Peyer's patch (tissue), 4 donors: Measurements from ENCODE around the gene TSPAN18. TPM values are rescaled to one million over a fixed set of nuclear protein-coding genes. Genes with fewer than 3 reads are reported as not detected.

ENCODE experiments used
- DNase-seq, 3 donors: peaks; one replicate each; pipeline ENCODE4 v3.0.0-alpha.2; 2017 to 2019
- H3K27ac ChIP-seq, 4 donors: fragments of 200-600 bp; sonication (generic); one replicate each; pipeline ENCODE4 v1.5.1; 2016 to 2019
- H3K27me3 ChIP-seq, 2 donors: fragments of 200-600 bp; sonication (generic); one replicate each; pipeline ENCODE4 v1.5.1; 2019
- H3K36me3 ChIP-seq, 3 donors: fragments of 200-600 bp; sonication (generic); one replicate each; pipeline ENCODE4 v1.5.1; 2016 to 2019
- H3K4me1 ChIP-seq, 4 donors: fragments of 200-600 bp; sonication (generic); one replicate each; pipeline ENCODE4 v1.5.1; 2016 to 2019
- H3K4me3 ChIP-seq, 4 donors: fragments of 200-600 bp; sonication (generic); 1 replicate in 3 of 4; 2 replicates in 1 of 4; pipeline ENCODE4 v1.5.1; 2016 to 2019; ENCODE audit warnings: mild to moderate bottlenecking in 1 of 4
- H3K9me3 ChIP-seq, 4 donors: fragments of 200-600 bp; sonication (generic); one replicate each; pipeline ENCODE4 v1.5.1; 2016 to 2019; ENCODE audit warnings: mild to moderate bottlenecking in 1 of 4
- CTCF ChIP-seq, 6 experiments: fragments of 450-650 bp in 4 of 6; fragments of 200-600 bp in 2 of 6; sonication (generic) in 1 of 6; IDR thresholded peaks; one replicate each; pipeline ENCODE4 v1.5.1; 2017 to 2019; ENCODE audit warnings: antibody characterized with exemption in 6 of 6, mild to moderate bottlenecking in 3 of 6, moderate library complexity in 1 of 6
- POLR2A ChIP-seq, 2 donors: fragments of 450-650 bp; IDR thresholded peaks; one replicate each; pipeline ENCODE4 v1.5.1; 2017; ENCODE audit warnings: antibody characterized with exemption in 2 of 2, mild to moderate bottlenecking in 2 of 2, moderate library complexity in 2 of 2
- total RNA-seq, 4 donors: library from RNA; depleted of rRNA; stranded (reverse); fragments of >200 nt; gene quantifications; one replicate each; pipeline ENCODE4 v1.1.0, GENCODE V29; 2016

The TSPAN18 gene
- total RNA-seq, 4 donors from 2014 or later: 1.1 to 19.8 (median 3.1) TPM

- no peak for DNase-seq
- Histone ChIP-seq H3K27ac (no peak overlapping the region), H3K4me3 (no peak overlapping the region), H3K9me3 (peaks cover 0 to 6% (median 0%) of the 10 kb centered on the region in 4 donors), H3K36me3 (no peaks in the 10 kb centered on the region), H3K4me1 (no peaks in the 10 kb centered on the region), H3K27me3 (no peaks in the 10 kb centered on the region)
- TF ChIP-seq CTCF (IDR thresholded peaks at IDR 0.05) (no peak), POLR2A (IDR thresholded peaks at IDR 0.05) (no peak)
Measured at GRCh38 chr11:44708009-44708408, 18.8 kb upstream of the TSPAN18 start.

- Histone ChIP-seq H3K9me3 (no peaks in the 10 kb centered on the region), H3K4me1 (no peaks in the 10 kb centered on the region), H3K36me3 (no peaks in the 10 kb centered on the region), H3K4me3 (no peak overlapping the region), H3K27me3 (no peaks in the 10 kb centered on the region), H3K27ac (no peak overlapping the region)
- TF ChIP-seq POLR2A (IDR thresholded peaks at IDR 0.05) (no peak), CTCF (IDR thresholded peaks at IDR 0.05) (no peak)
- no peak for DNase-seq
Measured at GRCh38 chr11:44708523-44709280, 18.1 kb upstream of the TSPAN18 start.

- DNase-seq: peak in 1 of 3 donors; percentile 48
- no peaks in the 10 kb centered on the region for H3K4me1 ChIP-seq
- H3K27me3 ChIP-seq: no peaks in the 10 kb centered on the region
- H3K36me3 ChIP-seq: no peaks in the 10 kb centered on the region
- no peak for TF ChIP-seq CTCF (IDR thresholded peaks at IDR 0.05)
- no peak for TF ChIP-seq POLR2A (IDR thresholded peaks at IDR 0.05)
- H3K9me3 ChIP-seq: no peaks in the 10 kb centered on the region
- no peak overlapping the region for H3K27ac ChIP-seq
- no peak overlapping the region for H3K4me3 ChIP-seq
Measured at GRCh38 chr11:44709281-44709562, 17.5 kb upstream of the TSPAN18 start.

- Histone ChIP-seq H3K9me3 (no peaks in the 10 kb centered on the region), H3K27me3 (no peaks in the 10 kb centered on the region), H3K36me3 (no peaks in the 10 kb centered on the region), H3K4me1 (no peaks in the 10 kb centered on the region), H3K4me3 (no peak overlapping the region), H3K27ac (no peak overlapping the region)
- DNase-seq: no peak
- TF ChIP-seq POLR2A (IDR thresholded peaks at IDR 0.05) (no peak), CTCF (IDR thresholded peaks at IDR 0.05) (no peak)
Measured at GRCh38 chr11:44709966-44710365, 16.8 kb upstream of the TSPAN18 start.

GRCh38 chr11:44711113-44711786, 15.5 kb upstream of the TSPAN18 start:
- H3K4me3 ChIP-seq: no peak overlapping the region
- H3K36me3 ChIP-seq: no peaks in the 10 kb centered on the region
- H3K27me3 ChIP-seq: no peaks in the 10 kb centered on the region
- H3K9me3 ChIP-seq: no peaks in the 10 kb centered on the region
- TF ChIP-seq POLR2A (IDR thresholded peaks at IDR 0.05): no peak
- TF ChIP-seq CTCF (IDR thresholded peaks at IDR 0.05): no peak
- DNase-seq: no peak
- no peaks in the 10 kb centered on the region for H3K4me1 ChIP-seq
- H3K27ac ChIP-seq: no peak overlapping the region
